Sigmoid colon (tissue), 7 donors: Measurements from ENCODE around the gene RSPO3. TPM values are rescaled to one million over a fixed set of nuclear protein-coding genes. Genes with fewer than 3 reads are reported as not detected.

Experiments used
- DNase-seq: peaks from one replicate; pipeline ENCODE4 v3.0.0-alpha.2; 2019
- H3K27ac ChIP-seq, 4 donors: fragments of 200-600 bp; sonication (generic); one replicate each; pipeline ENCODE4 v1.5.1; 2016 to 2019; ENCODE audit warnings: mild to moderate bottlenecking in 1 of 4
- H3K27me3 ChIP-seq, 3 donors: fragments of 200-600 bp; sonication (generic); one replicate each; pipeline ENCODE4 v1.5.1; 2019; ENCODE audit warnings: mild to moderate bottlenecking in 1 of 3
- H3K36me3 ChIP-seq, 4 donors: fragments of 200-600 bp; sonication (generic); one replicate each; pipeline ENCODE4 v1.5.1; 2016 to 2019
- H3K4me1 ChIP-seq, 4 donors: fragments of 200-600 bp; sonication (generic); one replicate each; pipeline ENCODE4 v1.5.1; 2017 to 2019
- H3K4me3 ChIP-seq, 4 donors: fragments of 200-600 bp; sonication (generic); one replicate each; pipeline ENCODE4 v1.5.1; 2017 to 2019; ENCODE audit warnings: mild to moderate bottlenecking in 2 of 4, moderate library complexity in 1 of 4
- H3K9me3 ChIP-seq, 4 donors: fragments of 200-600 bp in 3 of 4; sonication (generic) in 3 of 4; one replicate each; pipeline versions ENCODE4 v1.5.1 to v1.6.1; 2013 to 2019
- EP300 ChIP-seq, 4 donors: sonication (generic); formaldehyde crosslinking; IDR thresholded peaks; one replicate each; pipeline ENCODE4 v1.6.1; 2017; ENCODE audit warnings: antibody characterized with exemption in 4 of 4
- POLR2A ChIP-seq, 2 donors: fragments of 450-650 bp; IDR thresholded peaks; one replicate each; pipeline ENCODE4 v1.6.1; 2016; ENCODE audit warnings: antibody characterized with exemption in 2 of 2, mild to moderate bottlenecking in 2 of 2, moderate library complexity in 2 of 2
- POLR2AphosphoS5 ChIP-seq, 4 donors: sonication (generic); formaldehyde crosslinking; IDR thresholded peaks; one replicate each; pipeline ENCODE4 v1.6.1; 2017; ENCODE audit warnings: antibody characterized with exemption in 4 of 4
- WGBS, 2 donors: extraction: QIAGEN DNeasy Blood & Tissue Kit; methylation state at CpG; one replicate each; pipeline ENCODE4 v1.1.7; 2013; 5-methylcytosine and 5-hydroxymethylcytosine counted together
- intact Hi-C: fragments of 100-400 bp; cut with DNase I; formaldehyde crosslinking; loops from one replicate; pipeline ENCODE4 v1.15.1; 2023
- polyA plus RNA-seq, 3 donors: library from polyadenylated mRNA; stranded (reverse); fragments of 200-250 nt; gene quantifications; one replicate each; pipeline ENCODE4 v1.2.3, GENCODE V29; 2013
- total RNA-seq, 4 donors: library from RNA; depleted of rRNA; stranded (reverse); fragments of >200 nt; gene quantifications; one replicate each; pipeline ENCODE4 v1.1.0, GENCODE V29; 2016
- TF ChIP-seq, protein P1 (sequence below), 4 experiments: fragments of 450-650 bp in 3 of 4; fragments of 200-600 bp in 1 of 4; IDR thresholded peaks; one replicate each; pipeline ENCODE4 v1.5.1; 2016 to 2019; ENCODE audit warnings: antibody characterized with exemption in 4 of 4, mild to moderate bottlenecking in 3 of 4, moderate library complexity in 2 of 4
- donor health status: healthy with polysubstance abuse.
- donor health status: Bipolar disorder and iron deficiency.
- donor health status: healthy.

RSPO3 gene, protein sequence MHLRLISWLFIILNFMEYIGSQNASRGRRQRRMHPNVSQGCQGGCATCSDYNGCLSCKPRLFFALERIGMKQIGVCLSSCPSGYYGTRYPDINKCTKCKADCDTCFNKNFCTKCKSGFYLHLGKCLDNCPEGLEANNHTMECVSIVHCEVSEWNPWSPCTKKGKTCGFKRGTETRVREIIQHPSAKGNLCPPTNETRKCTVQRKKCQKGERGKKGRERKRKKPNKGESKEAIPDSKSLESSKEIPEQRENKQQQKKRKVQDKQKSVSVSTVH
- total RNA-seq (10 to 100 TPM in 3 of 4 donors, 1 to 10 TPM in 1; 1.6 to 17.4 (median 13.2) TPM), polyA plus RNA-seq (10 to 100 TPM in 1 of 3 donors, 1 to 10 TPM in 1, under 1 TPM in 1; 0.69 to 10.8 (median 5.2) TPM)

DNA sequence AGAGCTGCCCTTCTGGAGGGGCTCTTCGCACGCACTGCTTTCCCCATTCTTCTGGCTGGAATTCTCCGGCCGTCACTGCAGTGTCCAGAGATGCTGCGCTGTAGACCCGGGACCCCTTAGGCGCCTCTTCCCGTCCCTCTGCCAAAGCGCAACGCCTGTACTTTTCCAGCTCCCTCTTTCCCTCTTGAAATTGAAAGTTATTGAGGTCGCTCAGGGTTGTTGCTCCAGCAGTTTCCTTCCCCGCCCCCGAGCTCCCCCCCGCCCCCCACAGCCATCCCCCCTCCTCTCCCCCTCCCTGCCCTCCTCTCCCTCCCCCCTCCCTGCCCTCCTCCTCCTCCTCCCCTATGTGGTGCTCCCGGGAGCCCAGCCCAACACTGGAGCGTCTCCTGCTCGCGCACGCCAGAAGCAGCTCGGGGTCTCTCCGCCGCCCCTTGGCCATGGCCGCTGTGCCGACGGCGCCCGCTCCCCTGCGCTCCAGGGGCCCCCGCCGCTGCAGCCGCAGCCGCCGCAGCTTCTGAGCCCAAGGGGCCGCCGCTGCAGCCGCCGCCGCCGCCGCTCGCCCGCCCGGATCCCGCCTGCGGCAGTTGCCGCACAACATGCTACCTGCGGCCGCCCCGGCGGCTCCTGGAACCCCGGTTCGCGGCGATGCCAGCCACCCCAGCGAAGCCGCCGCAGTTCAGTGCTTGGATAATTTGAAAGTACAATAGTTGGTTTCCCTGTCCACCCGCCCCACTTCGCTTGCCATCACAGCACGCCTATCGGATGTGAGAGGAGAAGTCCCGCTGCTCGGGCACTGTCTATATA lies at the start of gene RSPO3:
Gene RSPO3 (plus strand): TSS at position 374 of the 804 bp plus-strand sequence. CDS start 522 bp downstream, outside the sequence.
- peaks cover 0 to 43% (median 6%) of the 10 kb centered on the region in 3 donors for H3K27me3 ChIP-seq
- no peaks in the 10 kb centered on the region for H3K9me3 ChIP-seq
- H3K36me3 ChIP-seq = no peaks in the 10 kb centered on the region
- DNase-seq = peak; percentile 73
- 1 to 2% methylated on average over 62 of the region's 63 CpGs for WGBS, 2 donors
- TF ChIP-seq, protein P1, sequence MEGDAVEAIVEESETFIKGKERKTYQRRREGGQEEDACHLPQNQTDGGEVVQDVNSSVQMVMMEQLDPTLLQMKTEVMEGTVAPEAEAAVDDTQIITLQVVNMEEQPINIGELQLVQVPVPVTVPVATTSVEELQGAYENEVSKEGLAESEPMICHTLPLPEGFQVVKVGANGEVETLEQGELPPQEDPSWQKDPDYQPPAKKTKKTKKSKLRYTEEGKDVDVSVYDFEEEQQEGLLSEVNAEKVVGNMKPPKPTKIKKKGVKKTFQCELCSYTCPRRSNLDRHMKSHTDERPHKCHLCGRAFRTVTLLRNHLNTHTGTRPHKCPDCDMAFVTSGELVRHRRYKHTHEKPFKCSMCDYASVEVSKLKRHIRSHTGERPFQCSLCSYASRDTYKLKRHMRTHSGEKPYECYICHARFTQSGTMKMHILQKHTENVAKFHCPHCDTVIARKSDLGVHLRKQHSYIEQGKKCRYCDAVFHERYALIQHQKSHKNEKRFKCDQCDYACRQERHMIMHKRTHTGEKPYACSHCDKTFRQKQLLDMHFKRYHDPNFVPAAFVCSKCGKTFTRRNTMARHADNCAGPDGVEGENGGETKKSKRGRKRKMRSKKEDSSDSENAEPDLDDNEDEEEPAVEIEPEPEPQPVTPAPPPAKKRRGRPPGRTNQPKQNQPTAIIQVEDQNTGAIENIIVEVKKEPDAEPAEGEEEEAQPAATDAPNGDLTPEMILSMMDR (IDR thresholded peaks at IDR 0.05) = no peak
- peak in 1 of 4 donors; percentile 10 for TF ChIP-seq POLR2AphosphoS5 (IDR thresholded peaks at IDR 0.05)
- peaks cover 0 to 27% (median 25%) of the 10 kb centered on the region in 4 donors for H3K4me1 ChIP-seq
- peak within 1 kb of the TSS; percentile 43 to 69 (median 58) for H3K4me3 ChIP-seq
- intact Hi-C loops = loop anchor here (5.0 kb wide), 2 partner anchors 316 to 756 kb away; no protein-coding TSS in a partner anchor
- peak within 1 kb of the TSS; percentile 55 to 83 (median 72) for H3K27ac ChIP-seq

DNA sequence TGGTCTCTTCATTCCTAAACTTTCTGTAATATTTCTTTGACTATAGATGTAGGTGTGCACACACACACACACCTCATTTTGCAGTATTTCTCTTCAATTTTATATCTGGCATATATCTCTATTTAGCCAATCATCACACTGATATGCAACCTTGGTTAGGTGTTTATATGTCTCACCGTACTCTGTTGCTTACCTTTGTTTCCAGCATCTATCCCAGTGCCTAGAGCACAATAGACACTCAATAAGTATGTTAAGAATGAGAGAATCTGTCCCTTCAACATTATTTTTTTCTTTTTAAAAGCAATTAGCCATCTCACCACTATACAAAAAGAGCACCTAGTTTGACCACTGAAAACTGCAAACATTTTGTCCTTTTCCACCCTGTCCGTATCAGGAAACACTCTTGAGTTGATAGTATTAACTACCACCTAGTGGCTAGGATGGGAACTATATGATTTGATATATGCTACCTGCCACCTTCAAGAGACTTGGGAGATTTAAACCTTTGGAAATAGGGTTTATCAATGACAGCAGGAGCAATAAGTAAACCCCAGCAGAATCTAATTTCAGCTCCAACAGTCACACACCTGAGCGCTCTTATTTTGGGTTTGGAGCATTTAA lies 48.7 kb upstream of the RSPO3 start:
- H3K4me3 ChIP-seq = no peak overlapping the region
- no peaks in the 10 kb centered on the region for H3K27me3 ChIP-seq
- H3K27ac ChIP-seq = no peak overlapping the region
- H3K4me1 ChIP-seq = no peaks in the 10 kb centered on the region
- no peaks in the 10 kb centered on the region for H3K36me3 ChIP-seq
- intact Hi-C loops = no loop called here
- WGBS, 2 donors = 50 to 59% methylated on average over 3 of the region's 3 CpGs
- H3K9me3 ChIP-seq = no peaks in the 10 kb centered on the region
- no peak for TF ChIP-seq POLR2A (IDR thresholded peaks at IDR 0.05)
- TF ChIP-seq, protein P1 (IDR thresholded peaks at IDR 0.05) = peak in 2 of 4 experiments; percentile 28 to 42
- no peak for DNase-seq

DNA sequence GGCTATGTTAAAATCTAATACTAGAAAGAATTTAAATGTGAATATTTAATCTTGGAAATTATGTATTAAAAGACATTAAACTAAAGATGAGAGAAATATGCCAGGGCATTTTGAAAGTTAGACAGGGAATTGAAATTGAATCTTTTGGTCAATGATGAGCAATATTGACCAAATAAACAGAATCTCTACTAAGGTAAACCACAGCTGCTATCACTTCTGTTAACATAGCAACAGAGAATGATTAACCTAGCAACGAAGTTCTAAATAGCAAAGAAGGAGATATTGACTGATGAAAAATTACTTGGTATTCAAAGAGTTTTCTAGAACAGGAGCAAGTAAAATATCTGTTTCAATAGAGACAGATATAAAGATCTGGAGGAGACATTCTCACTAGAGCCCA lies 45.2 kb upstream of the RSPO3 start:
- H3K27ac ChIP-seq = no peak overlapping the region
- DNase-seq = no peak
- intact Hi-C loops = no loop called here
- H3K9me3 ChIP-seq = no peaks in the 10 kb centered on the region
- no peaks in the 10 kb centered on the region for H3K36me3 ChIP-seq
- H3K4me3 ChIP-seq = no peak overlapping the region
- TF ChIP-seq POLR2A (IDR thresholded peaks at IDR 0.05) (no peak), EP300 (IDR thresholded peaks at IDR 0.05) (no peak), POLR2AphosphoS5 (IDR thresholded peaks at IDR 0.05) (no peak)
- TF ChIP-seq, protein P1 (IDR thresholded peaks at IDR 0.05) = no peak
- WGBS, 2 donors = 13 to 65% methylated on average over 1 of the region's 1 CpG
- H3K4me1 ChIP-seq = no peaks in the 10 kb centered on the region
- H3K27me3 ChIP-seq = no peaks in the 10 kb centered on the region

DNA sequence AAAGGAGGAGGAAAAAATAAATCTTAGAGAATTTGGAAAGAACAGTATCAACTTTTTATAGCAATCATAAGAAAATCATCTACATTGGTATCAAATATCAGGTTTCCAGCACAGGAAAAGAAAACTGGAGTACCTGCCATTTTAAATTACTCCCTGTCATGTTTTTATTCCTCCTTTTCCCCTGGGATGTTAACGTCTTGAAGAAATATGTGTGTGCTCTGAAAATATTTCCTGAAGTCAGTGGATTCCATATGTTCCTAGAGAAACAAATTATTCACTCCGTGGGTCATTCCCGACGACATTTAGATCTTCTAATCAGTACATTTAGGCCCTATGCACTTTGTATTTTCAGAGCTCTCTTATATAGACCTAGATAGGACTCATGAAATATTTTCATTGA lies 42.0 kb upstream of the RSPO3 start:
- Histone ChIP-seq H3K36me3 (no peaks in the 10 kb centered on the region), H3K4me1 (no peaks in the 10 kb centered on the region), H3K27ac (no peak overlapping the region), H3K4me3 (no peak overlapping the region), H3K9me3 (no peaks in the 10 kb centered on the region), H3K27me3 (no peaks in the 10 kb centered on the region)
- TF ChIP-seq POLR2A (IDR thresholded peaks at IDR 0.05) (no peak), EP300 (IDR thresholded peaks at IDR 0.05) (no peak)
- TF ChIP-seq, protein P1 (IDR thresholded peaks at IDR 0.05) = no peak
- no peak for DNase-seq
- intact Hi-C loops = no loop called here
- WGBS, 2 donors = 72 to 75% methylated on average over 4 of the region's 4 CpGs
